NCI-H2196 treated with DMSO at 0.1 percent for 48 hours (cell line): ENCODE measurements around the gene SPZ1.
"Not testable (repeated sequence)": the region's sequence is repeated elsewhere in the genome, so short reads cannot be mapped to it uniquely, and the experiment has no call there.

ENCODE experiments used
- DNase-seq: peaks from one replicate; lab custom pipeline; 2025; ENCODE audit not compliant: unreplicated experiment; lab: John Stamatoyannopoulos, UW

SPZ1 gene

GRCh38 chr5:80337379-80337778 lies 17.6 kb downstream of the SPZ1 start:
- no peak for DNase-seq

GRCh38 chr5:80339116-80339515 lies 19.3 kb downstream of the SPZ1 start:
- DNase-seq = no peak

DNA sequence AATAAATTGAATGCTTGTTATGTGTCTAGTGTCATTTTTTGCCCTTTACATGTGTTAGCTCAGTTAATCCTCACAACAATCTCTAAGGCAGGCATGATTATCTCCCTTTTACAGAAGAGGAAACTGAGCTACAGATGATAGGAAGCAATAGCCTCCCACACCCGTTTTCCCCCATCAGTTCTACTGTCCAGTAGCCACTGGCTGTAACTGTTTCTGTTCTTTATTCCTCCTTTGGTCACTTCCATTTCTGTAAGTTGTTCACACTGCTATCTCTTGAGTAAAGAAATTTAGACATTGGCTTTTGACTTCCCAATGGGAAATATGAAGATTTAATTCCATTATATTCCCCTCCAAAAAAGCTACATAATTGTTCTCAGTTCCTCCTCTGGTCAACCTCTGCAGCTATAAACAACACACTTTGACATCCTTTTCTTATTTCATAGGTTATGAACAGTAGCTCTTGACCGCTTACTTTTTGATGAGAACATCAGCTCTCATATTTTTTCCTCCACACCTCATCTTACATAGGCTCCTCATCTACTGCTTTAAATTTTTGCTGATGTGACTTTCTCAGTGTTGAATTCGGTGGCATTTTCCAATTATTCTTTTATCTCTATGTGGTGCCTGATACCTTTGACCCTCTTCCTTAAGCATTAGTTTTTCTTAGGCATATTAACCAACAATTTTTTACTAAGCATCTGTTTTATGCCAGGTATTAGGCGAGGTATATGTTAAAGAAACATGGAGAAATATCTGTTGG lies 21.4 kb downstream of the SPZ1 start:
- no peak for DNase-seq

DNA sequence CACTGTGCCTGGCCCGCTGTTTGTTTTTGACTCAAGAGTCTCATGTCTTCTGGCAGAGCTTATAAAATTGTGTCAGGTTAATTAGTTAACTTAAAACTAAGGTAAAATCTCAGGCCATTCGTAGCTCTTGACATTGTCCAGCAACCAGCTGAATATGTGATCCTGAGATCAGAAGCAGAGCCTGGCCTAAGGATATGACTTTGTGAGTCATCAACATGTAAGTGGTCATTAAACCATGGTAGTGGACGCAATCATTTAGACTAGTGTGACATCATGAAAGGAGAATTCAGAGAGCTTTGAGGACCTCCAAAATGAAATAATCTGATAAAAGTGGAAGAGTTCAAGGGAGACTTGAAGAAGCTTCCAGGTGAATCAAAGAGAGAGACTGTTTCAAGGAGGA lies 23.3 kb downstream of the SPZ1 start:
- no peak for DNase-seq

- DNase-seq = no peak
These were observed 26.3 kb downstream of the SPZ1 start for GRCh38 chr5:80346055-80346454.

- no peak for DNase-seq
These were observed 28.4 kb downstream of the SPZ1 start for GRCh38 chr5:80348171-80348570.

- not testable (repeated sequence) for DNase-seq
These were observed 31.2 kb downstream of the SPZ1 start for GRCh38 chr5:80351019-80351418.

DNA sequence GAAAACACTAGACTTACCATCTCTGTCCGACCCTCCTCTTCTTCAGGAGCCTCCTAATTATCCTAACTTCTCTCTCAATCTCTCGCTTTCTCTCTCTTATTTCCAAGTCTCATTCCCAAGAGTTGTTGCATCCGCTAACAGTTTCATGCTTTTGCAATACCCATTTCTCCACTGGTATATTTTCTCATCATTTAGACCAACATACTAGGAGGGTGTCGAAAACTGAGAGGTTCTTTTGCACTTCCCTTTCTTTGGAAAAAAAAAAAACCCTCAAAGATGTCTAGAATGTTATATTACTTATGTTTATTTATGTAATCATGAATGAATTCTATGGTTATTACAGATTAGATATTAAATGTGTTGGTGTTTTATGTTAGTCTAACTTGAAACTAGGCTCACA lies 35.9 kb downstream of the SPZ1 start:
- no peak for DNase-seq

- DNase-seq = no peak
These were observed 37.9 kb downstream of the SPZ1 start for GRCh38 chr5:80357671-80358070.

GRCh38 chr5:80360914-80361444 lies 41.2 kb downstream of the SPZ1 start:
- no peak for DNase-seq

DNA sequence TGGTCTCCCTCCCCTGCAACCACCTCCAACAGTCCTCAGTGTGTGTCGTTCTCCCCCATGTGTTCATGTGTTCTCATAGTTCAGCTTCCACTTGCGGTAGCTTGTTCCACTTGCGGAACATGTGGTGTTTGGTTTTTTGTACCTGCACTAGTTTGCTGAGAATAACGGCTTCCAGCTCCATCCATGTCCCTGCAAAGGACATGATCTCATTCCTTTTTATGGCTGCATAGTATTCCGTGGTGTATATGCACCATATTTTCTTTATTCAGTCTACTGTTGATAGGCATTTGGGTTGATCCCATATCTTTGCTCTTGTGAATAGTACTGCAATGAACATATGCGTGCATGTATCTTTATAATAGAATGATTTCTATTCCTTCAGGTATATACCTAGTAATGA lies 45.1 kb downstream of the SPZ1 start:
- no peak for DNase-seq

- DNase-seq = no peak
These were observed 49.1 kb downstream of the SPZ1 start for GRCh38 chr5:80368661-80369480.

DNA sequence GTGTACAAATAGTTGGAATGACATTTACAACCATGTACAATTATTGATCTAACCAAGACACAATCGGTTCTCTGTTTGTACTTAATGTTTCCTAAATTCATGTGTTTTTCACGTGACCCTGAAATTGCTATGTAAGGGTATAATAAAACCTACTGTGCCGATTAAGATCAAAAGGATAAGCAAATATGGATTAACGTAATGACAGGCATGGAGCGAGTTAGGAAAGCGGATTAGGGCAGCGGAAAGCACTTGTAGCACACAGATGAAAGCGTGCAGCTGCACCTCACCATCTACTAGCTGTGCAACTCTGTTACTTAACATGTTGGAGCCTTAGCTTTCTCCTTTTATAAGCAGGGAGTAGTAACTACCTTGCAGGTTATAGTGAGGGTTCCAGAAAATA lies 49.7 kb downstream of the SPZ1 start:
- no peak for DNase-seq

DNA sequence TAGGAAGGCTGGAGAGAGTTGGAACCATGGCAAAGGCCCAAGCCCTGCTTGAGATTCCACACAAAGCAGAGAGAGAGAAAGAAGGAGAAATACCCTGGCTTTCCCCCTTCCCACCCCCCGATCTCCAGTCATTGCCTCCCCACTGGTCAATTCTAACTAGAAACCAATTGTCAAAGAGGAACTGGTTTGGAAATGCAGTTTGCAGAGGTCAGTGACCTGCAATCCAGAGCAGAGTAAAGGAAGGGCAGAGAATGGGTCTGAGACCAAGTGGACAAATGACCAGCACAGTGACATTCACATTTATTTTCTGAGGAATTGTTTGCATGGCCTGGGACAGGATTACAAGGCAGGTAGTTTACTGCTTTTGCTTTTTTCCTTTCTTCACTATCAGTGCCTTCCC lies 50.6 kb downstream of the SPZ1 start:
- no peak for DNase-seq
